Smooth muscle cell (in vitro differentiated cells): ENCODE results near the gene INTS7. TPM values are rescaled to one million over a fixed set of nuclear protein-coding genes. Genes with fewer than 3 reads are reported as not detected.

Experiments used
- DNase-seq: peaks from one replicate; lab custom pipeline; 2025; ENCODE audit not compliant: unreplicated experiment; lab: John Stamatoyannopoulos, UW
- H2AFZ ChIP-seq: fragments of 200-600 bp; sonication (generic); 2 replicates; pipeline ENCODE4 v1.6.0; 2016; ENCODE audit warnings: antibody characterized with exemption, low read depth, mild to moderate bottlenecking
- H3F3A ChIP-seq: fragments of 200-600 bp; sonication (generic); 2 replicates; pipeline ENCODE4 v1.6.0; 2017; ENCODE audit warnings: antibody characterized with exemption, low read depth
- H3K27ac ChIP-seq: fragments of 200-600 bp; sonication (generic); 2 replicates; pipeline ENCODE4 v1.5.1; 2016; ENCODE audit warnings: low read depth, mild to moderate bottlenecking
- H3K27me3 ChIP-seq: fragments of 200-600 bp; sonication (generic); 2 replicates; pipeline ENCODE4 v1.6.1; 2016; ENCODE audit warnings: low read depth, mild to moderate bottlenecking
- H3K36me3 ChIP-seq: fragments of 200-600 bp; sonication (generic); 2 replicates; pipeline ENCODE4 v1.5.1; 2016; ENCODE audit warnings: low read depth
- H3K4me1 ChIP-seq: fragments of 200-600 bp; sonication (generic); 2 replicates; pipeline ENCODE4 v1.5.1; 2016; ENCODE audit warnings: low read depth
- H3K4me2 ChIP-seq: fragments of 200-600 bp; sonication (generic); 2 replicates; pipeline ENCODE4 v1.6.0; 2016; ENCODE audit warnings: mild to moderate bottlenecking
- H3K4me3 ChIP-seq: fragments of 200-600 bp; sonication (generic); 2 replicates; pipeline ENCODE4 v1.5.1; 2016; ENCODE audit warnings: mild to moderate bottlenecking
- H3K79me2 ChIP-seq: fragments of 200-600 bp; sonication (generic); 2 replicates; pipeline ENCODE4 v1.6.0; 2016; ENCODE audit warnings: low read depth, mild to moderate bottlenecking
- H3K9ac ChIP-seq: fragments of 200-600 bp; sonication (generic); 2 replicates; pipeline ENCODE4 v1.6.0; 2016; ENCODE audit warnings: low read depth
- H3K9me3 ChIP-seq: fragments of 200-600 bp; sonication (generic); replicated peaks from 2 replicates; pipeline ENCODE4 v1.5.1; 2016; ENCODE audit warnings: low read depth
- H4K20me1 ChIP-seq: fragments of 200-600 bp; sonication (generic); 2 replicates; pipeline ENCODE4 v1.6.0; 2016; ENCODE audit warnings: low read depth
- CTCF ChIP-seq: fragments of 200-600 bp; sonication (generic); IDR thresholded peaks from 2 replicates; pipeline ENCODE4 v1.5.1; 2017; ENCODE audit warnings: borderline replicate concordance, mild to moderate bottlenecking, antibody characterized with exemption; ENCODE audit not compliant: insufficient read depth, poor library complexity, severe bottlenecking
- WGBS: methylation state at CpG from one replicate; pipeline ENCODE4 v1.1.7; 2016; ENCODE audit warnings: low lambda C conversion rate; 5-methylcytosine and 5-hydroxymethylcytosine counted together
- polyA plus RNA-seq: library from polyadenylated mRNA; unstranded; fragments of >200 nt; fragmentation: Nextera tagmentation; extraction: Ambion mirVana; gene quantifications from 2 replicates; pipeline ENCODE4 v1.2.1, GENCODE V29; 2016
- total RNA-seq: library from RNA; depleted of rRNA; stranded (reverse); fragments of >200 nt; gene quantifications from 2 replicates; pipeline ENCODE4 v1.2.3, GENCODE V29; 2014

The INTS7 gene
- total and polyA plus RNA-seq, 2 experiments from 2014 or later: 5.9 to 9.5 TPM

GRCh38 chr1:211975152-211975941 lies 60.0 kb downstream of the INTS7 start:
- H3K27ac ChIP-seq: no peak overlapping the region
- H3K36me3 ChIP-seq: peaks cover 4% of the 10 kb centered on the region
- H4K20me1 ChIP-seq: no peaks in the 10 kb centered on the region
- 89% methylated on average over 3 of the region's 3 CpGs for WGBS
- no peaks in the 10 kb centered on the region for H3K4me1 ChIP-seq
- no peaks in the 10 kb centered on the region for H3K79me2 ChIP-seq
- no peaks in the 10 kb centered on the region for H3K27me3 ChIP-seq
- no peaks in the 10 kb centered on the region for H3K9me3 ChIP-seq
- no peaks in the 10 kb centered on the region for H3F3A ChIP-seq
- H3K9ac ChIP-seq: no peak overlapping the region
- no peak for TF ChIP-seq CTCF
- H2AFZ ChIP-seq: no peak overlapping the region
- H3K4me3 ChIP-seq: no peak overlapping the region
- DNase-seq: no peak
- no peak overlapping the region for H3K4me2 ChIP-seq

- H3K4me2 ChIP-seq: no peak overlapping the region
- 100% methylated on average over 1 of the region's 1 CpG for WGBS
- H3K4me1 ChIP-seq: no peaks in the 10 kb centered on the region
- H3K9me3 ChIP-seq: no peaks in the 10 kb centered on the region
- no peaks in the 10 kb centered on the region for H3K27me3 ChIP-seq
- no peak overlapping the region for H2AFZ ChIP-seq
- TF ChIP-seq CTCF: no peak
- H3K36me3 ChIP-seq: peaks cover 4% of the 10 kb centered on the region
- no peak overlapping the region for H3K4me3 ChIP-seq
- no peaks in the 10 kb centered on the region for H4K20me1 ChIP-seq
- DNase-seq: no peak
- H3K79me2 ChIP-seq: no peaks in the 10 kb centered on the region
- no peak overlapping the region for H3K27ac ChIP-seq
- no peaks in the 10 kb centered on the region for H3F3A ChIP-seq
- no peak overlapping the region for H3K9ac ChIP-seq
Measured at GRCh38 chr1:211973541-211973940, 61.8 kb downstream of the INTS7 start.

DNA sequence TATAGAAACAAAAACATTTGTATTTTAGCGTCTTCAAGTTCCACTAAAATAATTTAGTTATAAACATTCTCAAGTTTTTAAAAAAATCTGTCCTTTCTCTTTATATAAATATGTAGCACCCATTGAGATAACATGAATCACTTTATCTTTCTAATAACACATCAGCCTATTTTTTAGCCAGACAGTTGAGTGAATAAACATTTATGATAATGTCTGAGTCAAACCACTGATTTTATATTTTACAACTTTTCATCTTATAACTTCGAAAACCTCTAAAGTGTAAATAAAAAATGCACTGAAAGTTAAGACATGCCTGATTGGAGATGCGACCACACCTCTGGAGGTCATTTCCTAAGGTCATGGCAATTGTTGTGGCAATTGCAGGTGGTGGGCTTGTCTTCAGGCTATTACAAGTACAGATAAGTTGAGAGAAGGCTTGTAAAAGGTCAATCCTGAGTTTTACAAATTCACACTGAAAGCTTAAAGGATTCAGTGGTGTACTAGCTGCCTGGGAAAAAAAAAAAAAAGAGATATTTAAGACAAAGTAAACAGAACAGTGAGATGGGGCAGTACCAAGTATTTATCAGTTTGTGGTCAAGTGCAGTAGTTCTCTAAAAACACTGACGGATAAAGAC lies 67.0 kb downstream of the INTS7 start:
- H3K27me3 ChIP-seq: no peaks in the 10 kb centered on the region
- no peak overlapping the region for H2AFZ ChIP-seq
- H3K36me3 ChIP-seq: peaks cover 10% of the 10 kb centered on the region
- H3K4me1 ChIP-seq: no peaks in the 10 kb centered on the region
- no peaks in the 10 kb centered on the region for H3F3A ChIP-seq
- H3K27ac ChIP-seq: no peak overlapping the region
- WGBS: 88% methylated on average over 4 of the region's 4 CpGs
- DNase-seq: no peak
- no peak overlapping the region for H3K4me3 ChIP-seq
- no peak for TF ChIP-seq CTCF
- no peak overlapping the region for H3K4me2 ChIP-seq
- H3K9ac ChIP-seq: no peak overlapping the region
- H4K20me1 ChIP-seq: no peaks in the 10 kb centered on the region
- no peaks in the 10 kb centered on the region for H3K9me3 ChIP-seq
- no peaks in the 10 kb centered on the region for H3K79me2 ChIP-seq

DNA sequence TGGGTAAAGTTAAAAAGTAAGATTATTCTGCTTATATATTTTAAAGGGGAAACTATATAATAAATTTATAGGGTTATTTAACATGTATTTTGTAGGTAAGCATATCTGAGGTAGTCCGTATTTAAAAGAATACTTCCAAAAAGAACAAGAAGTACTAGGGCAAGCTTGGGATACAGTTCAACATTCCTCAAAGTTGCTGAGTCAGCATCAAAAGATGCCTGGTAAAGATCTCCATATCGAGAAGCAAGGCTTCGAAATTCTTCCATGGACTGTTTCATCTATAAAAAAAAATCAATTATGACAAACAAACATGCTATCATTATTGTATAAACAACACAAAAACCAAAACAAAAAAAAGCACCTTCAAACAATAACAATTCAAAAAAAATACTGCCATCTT lies 67.7 kb downstream of the INTS7 start:
- no peak overlapping the region for H3K9ac ChIP-seq
- DNase-seq: no peak
- no peaks in the 10 kb centered on the region for H3K79me2 ChIP-seq
- H3K4me2 ChIP-seq: no peak overlapping the region
- no peak for TF ChIP-seq CTCF
- no peaks in the 10 kb centered on the region for H3F3A ChIP-seq
- no peaks in the 10 kb centered on the region for H3K9me3 ChIP-seq
- H4K20me1 ChIP-seq: no peaks in the 10 kb centered on the region
- H3K27ac ChIP-seq: no peak overlapping the region
- H3K4me3 ChIP-seq: no peak overlapping the region
- peaks cover 10% of the 10 kb centered on the region for H3K36me3 ChIP-seq
- no peak overlapping the region for H2AFZ ChIP-seq
- H3K27me3 ChIP-seq: no peaks in the 10 kb centered on the region
- no peaks in the 10 kb centered on the region for H3K4me1 ChIP-seq
- WGBS: 97% methylated on average over 3 of the region's 3 CpGs
